HCT116 (cell line): Measurements from ENCODE around the gene HECW1. TPM values are rescaled to one million over a fixed set of nuclear protein-coding genes. Genes with fewer than 3 reads are reported as not detected.

Source experiments
- ATAC-seq: fragments of 200-7000 bp; cut with Tn5 transposase; 2 replicates; pipeline ENCODE4 v1.9.1; 2020; ENCODE audit warnings: mild to moderate bottlenecking, moderate library complexity
- BruUV-seq: library from RNA; stranded (reverse); fragments of 400-500 nt; replicated peaks from 2 replicates; lab custom pipeline; 2021; lab: Mats Ljungman, UMichigan
- CTCF ChIA-PET: fragments of 300-600 bp; sonication (Branson Sonifier 250); formaldehyde crosslinking; loops from one replicate; lab custom pipeline; 2021; ENCODE audit warnings: antibody characterized with exemption; lab: Charles Lee
- POLR2A ChIA-PET: fragments of 300-600, 350-600 bp; sonication (Branson Sonifier 250); formaldehyde crosslinking; loops from one replicate; lab custom pipeline; 2021; ENCODE audit warnings: antibody characterized with exemption; lab: Charles Lee
- RAD21 ChIA-PET, 2 experiments: fragments of 300-600 bp; sonication (Branson Sonifier 250); formaldehyde crosslinking; loops; one replicate each; lab custom pipeline; 2023; ENCODE audit warnings: low total read pairs in 2 of 2; ENCODE audit not compliant: uncharacterized antibody in 2 of 2, unreplicated experiment in 2 of 2, low non-redundant PET in 1 of 2; lab: Charles Lee
- DNase-seq: peaks from one replicate; pipeline ENCODE4 v3.0.0-alpha.2; 2010; ENCODE audit warnings: low read depth, low spot score
- H2AFZ ChIP-seq: fragments of 200-600 bp; shearing (Covaris generic), sonication (generic); 2 replicates; pipeline ENCODE4 v1.6.1; 2017; ENCODE audit warnings: low read depth, mixed run types, mixed read lengths, antibody characterized with exemption, low read length; ENCODE audit not compliant: poor library complexity, severe bottlenecking
- H3K27ac ChIP-seq: 2 replicates; pipeline ENCODE4 v1.5.1; 2012; ENCODE audit warnings: low read depth, low read length
- H3K27me3 ChIP-seq: fragments of 200-600 bp; sonication (generic); 2 replicates; pipeline ENCODE4 v1.6.1; 2016; ENCODE audit warnings: mixed run types, low read length, mixed read lengths; ENCODE audit not compliant: insufficient read depth
- H3K36me3 ChIP-seq, 2 experiments: fragments of 200-500 bp in 1 of 2; fragments of 200-600 bp in 1 of 2; sonication (Bioruptor generic) in 1 of 2; sonication (generic) in 1 of 2; 2 replicates each; pipeline versions ENCODE4 v1.5.1 to v1.6.1; 2014 to 2016; ENCODE audit warnings: low read length in 2 of 2, inconsistent platforms in 1 of 2, mixed read lengths in 1 of 2, mixed run types in 1 of 2; ENCODE audit not compliant: insufficient read depth in 2 of 2, control insufficient read depth in 1 of 2
- H3K4me1 ChIP-seq, 2 experiments: fragments of 200-600 bp in 1 of 2; sonication (generic) in 1 of 2; 2 replicates each; pipeline versions ENCODE4 v1.5.1 to v1.6.1; 2012 to 2017; ENCODE audit warnings: low read length in 2 of 2, inconsistent platforms in 1 of 2, mild to moderate bottlenecking in 1 of 2, mixed read lengths in 1 of 2, mixed run types in 1 of 2, moderate library complexity in 1 of 2; ENCODE audit not compliant: insufficient read depth in 2 of 2, control insufficient read depth in 1 of 2
- H3K4me2 ChIP-seq: fragments of 200-600 bp; sonication (generic); 2 replicates; pipeline ENCODE4 v1.6.1; 2017; ENCODE audit warnings: mixed run types, low read length, mixed read lengths
- H3K4me3 ChIP-seq, 2 experiments: fragments of 200-600 bp in 1 of 2; sonication (generic) in 1 of 2; replicated peaks in 1 of 2; 2 replicates each; pipeline ENCODE4 v1.5.1; 2011 to 2016; ENCODE audit warnings: low read length in 2 of 2, control low read depth in 1 of 2, low read depth in 1 of 2, mild to moderate bottlenecking in 1 of 2, mixed read lengths in 1 of 2, mixed run types in 1 of 2
- H3K79me2 ChIP-seq: fragments of 200-600 bp; sonication (generic); 2 replicates; pipeline ENCODE4 v1.6.1; 2017; ENCODE audit warnings: mild to moderate bottlenecking, mixed run types, low read length, moderate library complexity, mixed read lengths; ENCODE audit not compliant: insufficient read depth
- H3K9ac ChIP-seq: fragments of 200-600 bp; sonication (generic); 2 replicates; pipeline ENCODE4 v1.6.1; 2016; ENCODE audit warnings: low read length, mixed read lengths
- H3K9me2 ChIP-seq: fragments of 200-600 bp; sonication (generic), shearing (Covaris generic); 2 replicates; pipeline ENCODE4 v1.6.1; 2017; ENCODE audit warnings: mixed run types, mild to moderate bottlenecking, moderate library complexity; ENCODE audit not compliant: insufficient read depth
- H3K9me3 ChIP-seq, 2 experiments: fragments of 200-500 bp in 1 of 2; fragments of 200-600 bp in 1 of 2; sonication (Bioruptor generic) in 1 of 2; sonication (generic) in 1 of 2; 2 replicates each; pipeline ENCODE4 v1.6.1; 2014 to 2017; ENCODE audit warnings: low read length in 2 of 2, mixed read lengths in 2 of 2, inconsistent platforms in 1 of 2, low read depth in 1 of 2, mild to moderate bottlenecking in 1 of 2, mixed run types in 1 of 2, moderate library complexity in 1 of 2; ENCODE audit not compliant: control insufficient read depth in 1 of 2, insufficient read depth in 1 of 2
- H4K20me1 ChIP-seq: fragments of 200-600 bp; sonication (generic), shearing (Covaris generic); 2 replicates; pipeline ENCODE4 v1.6.1; 2017; ENCODE audit warnings: mixed run types, mild to moderate bottlenecking, moderate library complexity; ENCODE audit not compliant: insufficient read depth
- CBX3 ChIP-seq: IDR thresholded peaks from 2 replicates; pipeline ENCODE4 v1.6.1; 2012; ENCODE audit warnings: low read depth
- SIN3A ChIP-seq: IDR thresholded peaks from 2 replicates; pipeline ENCODE4 v1.6.1; 2012; ENCODE audit warnings: low read depth
- YY1 ChIP-seq: IDR thresholded peaks from 2 replicates; pipeline ENCODE4 v1.6.1; 2011; ENCODE audit warnings: low read length, low read depth, moderate library complexity, mild to moderate bottlenecking; ENCODE audit not compliant: insufficient replicate concordance; ENCODE audit errors: extremely low read depth
- intact Hi-C: fragments of 100-400 bp; cut with micrococcal nuclease; formaldehyde crosslinking; loops from 2 replicates; pipeline ENCODE4 v1.10.0; 2022
- total RNA-seq: library from RNA; stranded (reverse); gene quantifications from one replicate; pipeline ENCODE4 v1.2.1, GENCODE V29; 2021; ENCODE audit not compliant: unreplicated experiment
- TF ChIP-seq, protein P1 (sequence below), 3 experiments: fragments of 200-600 bp in 1 of 3; sonication (generic) in 1 of 3; IDR thresholded peaks in 2 of 3; conservative IDR thresholded peaks in 1 of 3; 2 replicates each; pipeline ENCODE4 v1.5.1; 2012 to 2017; ENCODE audit warnings: low read depth in 2 of 3, low read length in 2 of 3, antibody characterized with exemption in 1 of 3, borderline replicate concordance in 1 of 3, control low read depth in 1 of 3, mild to moderate bottlenecking in 1 of 3, mixed read lengths in 1 of 3, mixed run types in 1 of 3, moderate library complexity in 1 of 3; ENCODE audit not compliant: insufficient read depth in 1 of 3

The HECW1 gene
- total RNA-seq, 1 experiment from 2014 or later, result 5.6 TPM

DNA sequence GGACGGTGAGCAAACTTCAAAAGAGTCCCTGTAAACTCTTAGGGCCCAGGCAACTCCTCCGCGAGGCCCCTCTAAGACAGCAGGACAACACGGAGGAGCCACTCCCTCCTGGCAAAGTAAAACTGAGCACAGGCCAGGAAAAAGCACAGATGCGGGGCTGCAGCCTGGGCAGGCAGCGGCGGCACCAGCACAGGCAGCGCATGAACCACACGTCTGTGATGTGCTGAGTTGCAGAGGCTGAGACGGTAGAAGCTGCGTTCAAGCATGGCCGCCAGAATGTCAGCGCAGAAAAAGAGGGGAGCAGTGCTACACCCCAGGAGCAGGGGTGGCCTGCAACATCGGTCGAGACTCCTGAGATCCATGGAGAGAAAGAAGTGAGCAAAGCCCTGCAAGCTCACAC is 424.3 kb downstream of the HECW1 start:
- Histone ChIP-seq H3K9me3 (no peaks in the 10 kb centered on the region), H2AFZ (no peak overlapping the region), H3K36me3 (no peaks in the 10 kb centered on the region), H3K4me3 (no peak overlapping the region), H3K27me3 (no peaks in the 10 kb centered on the region), H3K9me2 (no peaks in the 10 kb centered on the region), H3K9ac (no peak overlapping the region), H4K20me1 (no peaks in the 10 kb centered on the region)
- ATAC-seq, result no peak
- RAD21 ChIA-PET, result no interaction called here
- no peak for DNase-seq
- CTCF ChIA-PET, result no interaction called here
- intact Hi-C loops, result no loop called here
- BruUV-seq, result no TSS peak
- no peak for TF ChIP-seq CBX3
- TF ChIP-seq, protein P1, sequence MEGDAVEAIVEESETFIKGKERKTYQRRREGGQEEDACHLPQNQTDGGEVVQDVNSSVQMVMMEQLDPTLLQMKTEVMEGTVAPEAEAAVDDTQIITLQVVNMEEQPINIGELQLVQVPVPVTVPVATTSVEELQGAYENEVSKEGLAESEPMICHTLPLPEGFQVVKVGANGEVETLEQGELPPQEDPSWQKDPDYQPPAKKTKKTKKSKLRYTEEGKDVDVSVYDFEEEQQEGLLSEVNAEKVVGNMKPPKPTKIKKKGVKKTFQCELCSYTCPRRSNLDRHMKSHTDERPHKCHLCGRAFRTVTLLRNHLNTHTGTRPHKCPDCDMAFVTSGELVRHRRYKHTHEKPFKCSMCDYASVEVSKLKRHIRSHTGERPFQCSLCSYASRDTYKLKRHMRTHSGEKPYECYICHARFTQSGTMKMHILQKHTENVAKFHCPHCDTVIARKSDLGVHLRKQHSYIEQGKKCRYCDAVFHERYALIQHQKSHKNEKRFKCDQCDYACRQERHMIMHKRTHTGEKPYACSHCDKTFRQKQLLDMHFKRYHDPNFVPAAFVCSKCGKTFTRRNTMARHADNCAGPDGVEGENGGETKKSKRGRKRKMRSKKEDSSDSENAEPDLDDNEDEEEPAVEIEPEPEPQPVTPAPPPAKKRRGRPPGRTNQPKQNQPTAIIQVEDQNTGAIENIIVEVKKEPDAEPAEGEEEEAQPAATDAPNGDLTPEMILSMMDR (IDR thresholded peaks at IDR 0.05 in 2 of 3, conservative IDR thresholded peaks at IDR 0.05 in 1 of 3; ENCODE audit: borderline replicate concordance in 1 of 3, insufficient read depth in 1 of 3, low read depth in 2 of 3, low read length in 2 of 3), result no peak
- TF ChIP-seq, all 23 proteins: peak for 0
- no peak overlapping the region for H3K27ac ChIP-seq
- POLR2A ChIA-PET, result no interaction called here
- H3K4me2 ChIP-seq, result no peak overlapping the region
- no peaks in the 10 kb centered on the region for H3K79me2 ChIP-seq
- no peaks in the 10 kb centered on the region for H3K4me1 ChIP-seq

DNA sequence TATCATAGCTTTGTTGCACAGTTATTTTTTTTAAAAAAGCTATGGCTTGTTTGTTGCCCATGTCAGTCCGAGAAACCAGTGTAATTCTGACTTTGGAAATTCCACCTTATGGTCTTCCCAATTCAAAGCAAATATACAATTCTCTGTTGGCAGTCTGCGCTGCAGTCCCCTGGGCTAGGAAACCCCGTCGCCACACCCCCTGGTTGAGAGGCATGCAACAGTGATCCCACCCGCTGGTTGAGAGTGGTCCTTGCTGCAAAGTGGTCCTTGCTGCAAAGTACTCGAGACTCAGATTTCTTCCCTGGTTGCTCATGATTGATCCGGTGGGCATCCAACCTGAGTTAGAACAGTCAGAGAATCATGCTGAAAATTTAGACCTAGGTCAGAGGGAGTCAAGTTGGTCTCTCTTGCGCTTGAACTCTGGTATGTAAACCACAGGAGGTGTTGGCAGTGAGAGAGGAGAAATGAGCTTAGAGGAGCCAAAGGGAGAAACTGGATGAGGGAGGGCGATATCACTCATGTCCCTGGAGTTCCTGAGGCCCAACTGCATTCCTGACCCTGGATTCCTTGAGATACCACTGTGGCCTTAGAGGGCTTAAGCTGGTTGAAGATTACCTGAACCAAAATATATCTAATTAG is 425.4 kb downstream of the HECW1 start:
- no peaks in the 10 kb centered on the region for H3K9me2 ChIP-seq
- H3K4me1 ChIP-seq, result no peaks in the 10 kb centered on the region
- no peak overlapping the region for H3K4me3 ChIP-seq
- H3K27ac ChIP-seq, result no peak overlapping the region
- intact Hi-C loops, result no loop called here
- ChIA-PET RAD21 (no interaction called here), POLR2A (no interaction called here), CTCF (no interaction called here)
- TF ChIP-seq SIN3A (no peak), YY1 (no peak)
- H3K79me2 ChIP-seq, result no peaks in the 10 kb centered on the region
- BruUV-seq, result no TSS peak
- no peak overlapping the region for H3K9ac ChIP-seq
- H3K9me3 ChIP-seq, result no peaks in the 10 kb centered on the region
- no peak overlapping the region for H3K4me2 ChIP-seq
- no peak for ATAC-seq
- H3K27me3 ChIP-seq, result no peaks in the 10 kb centered on the region
- no peak for DNase-seq
- no peaks in the 10 kb centered on the region for H3K36me3 ChIP-seq
- H4K20me1 ChIP-seq, result no peaks in the 10 kb centered on the region
- H2AFZ ChIP-seq, result no peak overlapping the region
